Epithelial cell of esophagus (primary cell): ENCODE results near the gene PIK3CD.
"Not testable (repeated sequence)": the region's sequence is repeated elsewhere in the genome, so short reads cannot be mapped to it uniquely, and the experiment has no call there.

Experiments
- DNase-seq: peaks from one replicate; pipeline ENCODE4 v3.0.0; 2010; ENCODE audit warnings: low read depth
- H3K4me3 ChIP-seq: 2 replicates; pipeline ENCODE4 v1.5.1; 2011; ENCODE audit warnings: mild to moderate bottlenecking, low read length, control low read depth
- TF ChIP-seq, protein P1 (sequence below): IDR thresholded peaks from 2 replicates; pipeline ENCODE4 v1.5.1; 2011; ENCODE audit warnings: low read depth, mild to moderate bottlenecking, low read length, control low read depth, inconsistent platforms; ENCODE audit not compliant: insufficient read depth; ENCODE audit errors: missing control alignments

The PIK3CD gene

DNA sequence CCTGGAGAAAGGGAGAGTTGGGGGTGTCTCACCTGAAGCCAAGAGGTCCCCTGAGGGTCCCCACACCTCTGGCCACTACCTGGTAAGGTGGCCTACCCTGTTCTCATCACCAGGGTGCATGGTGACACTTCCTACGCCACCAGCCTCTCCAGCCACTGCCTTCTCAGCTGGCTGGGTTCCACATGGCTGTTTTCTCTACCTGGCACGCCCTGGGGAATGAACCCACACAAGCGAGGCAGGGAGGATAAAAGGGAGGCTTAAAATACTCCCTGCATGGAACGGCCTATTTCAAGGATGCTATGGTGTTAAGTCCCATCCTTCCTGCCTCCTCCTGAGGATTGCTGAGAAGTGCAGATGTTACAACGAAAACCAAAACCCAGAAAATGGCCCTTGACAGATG lies 84.7 kb downstream of the PIK3CD start:
- H3K4me3 ChIP-seq = no peak overlapping the region
- no peak for DNase-seq
- TF ChIP-seq, protein P1, sequence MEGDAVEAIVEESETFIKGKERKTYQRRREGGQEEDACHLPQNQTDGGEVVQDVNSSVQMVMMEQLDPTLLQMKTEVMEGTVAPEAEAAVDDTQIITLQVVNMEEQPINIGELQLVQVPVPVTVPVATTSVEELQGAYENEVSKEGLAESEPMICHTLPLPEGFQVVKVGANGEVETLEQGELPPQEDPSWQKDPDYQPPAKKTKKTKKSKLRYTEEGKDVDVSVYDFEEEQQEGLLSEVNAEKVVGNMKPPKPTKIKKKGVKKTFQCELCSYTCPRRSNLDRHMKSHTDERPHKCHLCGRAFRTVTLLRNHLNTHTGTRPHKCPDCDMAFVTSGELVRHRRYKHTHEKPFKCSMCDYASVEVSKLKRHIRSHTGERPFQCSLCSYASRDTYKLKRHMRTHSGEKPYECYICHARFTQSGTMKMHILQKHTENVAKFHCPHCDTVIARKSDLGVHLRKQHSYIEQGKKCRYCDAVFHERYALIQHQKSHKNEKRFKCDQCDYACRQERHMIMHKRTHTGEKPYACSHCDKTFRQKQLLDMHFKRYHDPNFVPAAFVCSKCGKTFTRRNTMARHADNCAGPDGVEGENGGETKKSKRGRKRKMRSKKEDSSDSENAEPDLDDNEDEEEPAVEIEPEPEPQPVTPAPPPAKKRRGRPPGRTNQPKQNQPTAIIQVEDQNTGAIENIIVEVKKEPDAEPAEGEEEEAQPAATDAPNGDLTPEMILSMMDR = no peak

DNA sequence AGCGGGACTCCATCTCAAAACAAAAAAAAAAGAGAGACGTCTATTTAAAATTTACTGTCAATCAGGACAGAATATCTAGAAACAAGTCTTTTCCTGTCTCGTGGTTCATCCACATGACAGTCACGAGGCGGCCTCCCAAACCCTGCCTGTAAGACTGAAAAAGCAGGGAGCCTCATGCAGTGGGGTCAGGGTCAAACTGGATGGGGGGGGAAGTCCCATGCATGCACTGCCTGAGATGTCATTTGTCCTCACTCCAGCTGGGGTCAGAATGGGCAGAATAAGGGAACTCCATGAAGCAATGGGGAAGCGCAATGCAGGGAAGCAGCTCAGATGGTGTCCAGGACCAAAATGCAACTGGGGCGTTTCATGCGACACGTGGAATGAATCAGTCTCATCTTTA lies 85.5 kb downstream of the PIK3CD start:
- TF ChIP-seq, protein P1 = no peak
- H3K4me3 ChIP-seq = no peak overlapping the region
- no peak for DNase-seq

DNA sequence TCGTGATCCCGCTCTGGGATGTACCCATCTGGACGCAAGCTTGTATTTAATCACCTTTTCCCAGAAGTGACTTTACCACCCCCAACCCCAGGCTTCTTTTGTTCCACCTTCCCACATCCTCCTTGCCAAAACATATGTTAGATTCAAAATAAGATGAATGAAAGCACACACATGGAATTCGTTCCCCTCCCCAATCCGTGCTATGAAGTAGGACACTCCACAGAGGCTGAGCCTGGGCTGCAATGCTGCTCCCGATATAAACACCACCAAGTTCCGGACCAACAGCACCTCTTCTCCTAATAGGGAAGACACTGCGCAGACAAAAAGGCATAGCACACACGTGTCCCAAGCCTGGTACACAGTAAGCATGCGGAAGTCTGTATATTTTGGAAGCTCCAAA lies 86.1 kb downstream of the PIK3CD start:
- no peak for DNase-seq
- no peak overlapping the region for H3K4me3 ChIP-seq
- TF ChIP-seq, protein P1 = no peak

DNA sequence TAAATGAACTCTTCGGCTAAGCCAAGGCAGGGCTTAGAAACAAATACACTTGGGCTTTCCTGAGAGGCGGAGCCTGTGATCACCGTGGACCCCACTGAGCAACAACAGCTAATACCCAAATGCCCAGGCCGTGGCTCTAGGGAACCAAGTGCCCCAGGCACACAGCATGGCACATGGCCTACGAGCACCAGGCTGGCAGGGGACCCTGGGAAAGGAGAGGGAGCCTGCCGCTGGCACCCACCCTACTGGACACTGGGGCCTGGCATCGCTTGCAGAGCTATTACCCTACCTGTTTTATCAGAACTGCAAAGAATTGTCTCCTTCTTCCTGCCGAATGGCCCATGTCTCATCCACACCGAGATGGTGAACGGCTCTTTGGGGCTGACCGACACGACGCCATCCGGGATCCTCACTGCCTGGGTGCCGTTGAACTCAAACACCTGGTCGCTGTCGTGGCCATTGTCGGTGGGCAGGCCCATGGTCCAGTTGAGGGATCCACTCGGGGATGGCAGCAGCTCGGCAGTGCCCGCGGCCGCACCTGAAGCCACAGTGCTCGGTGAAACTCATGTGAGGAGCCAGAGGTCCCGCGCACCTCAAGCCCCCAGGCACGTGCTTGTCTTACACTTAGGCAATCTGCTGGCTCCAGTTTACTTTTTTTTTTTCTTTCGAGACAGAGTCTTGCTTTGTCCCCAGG lies 92.7 kb downstream of the PIK3CD start:
- H3K4me3 ChIP-seq = no peak overlapping the region
- TF ChIP-seq, protein P1 = no peak
- no peak for DNase-seq

DNA sequence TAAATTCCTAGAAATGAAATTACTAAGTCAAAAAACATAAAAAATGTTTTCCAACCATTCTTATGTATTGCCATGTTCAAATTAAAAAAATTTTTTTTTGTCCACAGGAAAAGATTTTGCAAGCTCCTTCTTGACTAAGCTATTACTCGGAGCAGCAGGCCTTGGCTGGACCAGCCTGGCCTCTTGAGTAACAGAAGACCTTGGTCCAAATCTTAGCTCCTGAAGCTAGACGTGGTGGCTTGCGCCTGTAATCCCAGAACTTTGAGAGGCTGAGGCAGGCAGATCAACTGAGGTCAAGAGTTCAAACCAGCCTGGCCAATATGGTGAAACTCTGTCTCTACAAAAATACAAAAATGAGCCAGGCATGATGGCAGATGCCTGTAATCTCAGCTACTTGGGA lies 94.7 kb downstream of the PIK3CD start:
- no peak overlapping the region for H3K4me3 ChIP-seq
- TF ChIP-seq, protein P1 = no peak
- DNase-seq = peak; percentile 28

DNA sequence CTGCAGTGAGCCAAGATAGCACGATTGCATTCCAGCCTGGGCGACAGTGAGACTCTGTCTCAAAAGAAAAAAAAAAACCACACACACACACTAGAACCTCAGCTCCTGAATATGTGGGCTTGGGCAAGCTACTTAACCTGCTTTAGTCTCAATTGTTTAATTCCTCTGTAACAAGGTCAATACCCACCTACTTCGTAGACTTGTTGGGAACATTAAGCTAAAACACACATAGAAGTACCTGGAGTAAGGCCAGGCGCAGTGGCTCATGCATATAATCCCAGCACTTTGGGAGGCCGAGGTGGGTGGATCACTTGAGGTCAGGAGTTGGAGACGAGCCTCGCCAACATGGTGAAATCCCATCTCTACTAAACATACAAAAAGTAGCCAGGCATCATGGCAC lies 95.1 kb downstream of the PIK3CD start:
- DNase-seq = no peak
- TF ChIP-seq, protein P1 = no peak
- no peak overlapping the region for H3K4me3 ChIP-seq

DNA sequence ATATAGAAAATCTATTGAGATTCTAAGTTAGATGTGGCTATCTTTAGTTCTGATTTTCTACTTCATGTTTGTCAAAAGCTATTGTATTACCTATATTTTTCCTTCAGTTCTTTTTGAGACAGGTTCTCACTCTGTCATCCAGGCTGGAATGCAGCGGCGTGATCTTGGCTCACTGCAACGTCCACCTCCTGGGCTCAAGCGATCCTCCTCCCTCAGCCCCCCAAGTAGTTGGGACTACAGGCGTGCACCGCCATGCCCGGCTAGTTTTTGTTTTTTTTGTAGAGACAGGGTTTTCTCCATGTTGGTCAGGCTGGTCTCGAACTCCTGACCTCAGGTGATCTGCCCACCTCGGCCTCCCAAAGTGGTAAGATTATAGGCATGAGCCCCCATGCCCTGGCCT lies 96.9 kb downstream of the PIK3CD start:
- DNase-seq, H3K4me3 ChIP-seq: not testable (repeated sequence)
